KMS-11 (cell line): ENCODE measurements around the gene AHNAK2.
A peak's percentile ranks its signal among the peaks of the same experiment; 100 is the strongest.

Source experiments
- H2AFZ ChIP-seq: fragments of 200-600 bp; sonication (generic); 2 replicates; pipeline ENCODE4 v1.6.1; 2016; ENCODE audit warnings: antibody characterized with exemption, mixed run types, low read depth
- H3K27ac ChIP-seq: fragments of 200-600 bp; sonication (generic); 2 replicates; pipeline ENCODE4 v1.6.1; 2016; ENCODE audit warnings: mild to moderate bottlenecking, mixed run types
- H3K27me3 ChIP-seq: fragments of 200-600 bp; sonication (generic); 2 replicates; pipeline ENCODE4 v1.6.1; 2017; ENCODE audit warnings: mild to moderate bottlenecking, low read depth, mixed run types, moderate library complexity; ENCODE audit not compliant: insufficient read depth
- H3K36me3 ChIP-seq: fragments of 200-600 bp; sonication (generic); 2 replicates; pipeline ENCODE4 v1.6.1; 2017; ENCODE audit warnings: mild to moderate bottlenecking, mixed run types; ENCODE audit not compliant: insufficient read depth
- H3K4me1 ChIP-seq: fragments of 200-600 bp; sonication (generic); 2 replicates; pipeline ENCODE4 v1.6.1; 2016; ENCODE audit warnings: mild to moderate bottlenecking, low read depth, mixed run types; ENCODE audit not compliant: poor library complexity, severe bottlenecking
- H3K4me2 ChIP-seq: fragments of 200-600 bp; sonication (generic); 2 replicates; pipeline ENCODE4 v1.7.0; 2016; ENCODE audit warnings: mild to moderate bottlenecking, mixed run types
- H3K4me3 ChIP-seq: fragments of 200-600 bp; sonication (generic); IDR thresholded peaks from 2 replicates; pipeline ENCODE4 v1.6.1; 2017; ENCODE audit warnings: low read depth, low read length, mixed read lengths; ENCODE audit not compliant: insufficient read depth
- H3K79me2 ChIP-seq: fragments of 200-600 bp; sonication (generic); 2 replicates; pipeline ENCODE4 v1.6.1; 2016; ENCODE audit warnings: low read depth, mixed run types; ENCODE audit not compliant: insufficient read depth
- H3K9ac ChIP-seq: fragments of 200-600 bp; sonication (generic); 2 replicates; pipeline ENCODE4 v1.6.1; 2016; ENCODE audit warnings: mild to moderate bottlenecking, mixed run types
- H4K20me1 ChIP-seq: fragments of 200-600 bp; sonication (generic); 2 replicates; pipeline ENCODE4 v1.6.1; 2016; ENCODE audit warnings: mild to moderate bottlenecking, mixed run types; ENCODE audit not compliant: insufficient read depth
- CTCF ChIP-seq: fragments of 200-600 bp; sonication (generic); conservative IDR thresholded peaks from 2 replicates; pipeline ENCODE4 v1.6.1; 2017; ENCODE audit warnings: low read depth, mild to moderate bottlenecking, antibody characterized with exemption, low read length, moderate library complexity, mixed read lengths

Gene AHNAK2

DNA sequence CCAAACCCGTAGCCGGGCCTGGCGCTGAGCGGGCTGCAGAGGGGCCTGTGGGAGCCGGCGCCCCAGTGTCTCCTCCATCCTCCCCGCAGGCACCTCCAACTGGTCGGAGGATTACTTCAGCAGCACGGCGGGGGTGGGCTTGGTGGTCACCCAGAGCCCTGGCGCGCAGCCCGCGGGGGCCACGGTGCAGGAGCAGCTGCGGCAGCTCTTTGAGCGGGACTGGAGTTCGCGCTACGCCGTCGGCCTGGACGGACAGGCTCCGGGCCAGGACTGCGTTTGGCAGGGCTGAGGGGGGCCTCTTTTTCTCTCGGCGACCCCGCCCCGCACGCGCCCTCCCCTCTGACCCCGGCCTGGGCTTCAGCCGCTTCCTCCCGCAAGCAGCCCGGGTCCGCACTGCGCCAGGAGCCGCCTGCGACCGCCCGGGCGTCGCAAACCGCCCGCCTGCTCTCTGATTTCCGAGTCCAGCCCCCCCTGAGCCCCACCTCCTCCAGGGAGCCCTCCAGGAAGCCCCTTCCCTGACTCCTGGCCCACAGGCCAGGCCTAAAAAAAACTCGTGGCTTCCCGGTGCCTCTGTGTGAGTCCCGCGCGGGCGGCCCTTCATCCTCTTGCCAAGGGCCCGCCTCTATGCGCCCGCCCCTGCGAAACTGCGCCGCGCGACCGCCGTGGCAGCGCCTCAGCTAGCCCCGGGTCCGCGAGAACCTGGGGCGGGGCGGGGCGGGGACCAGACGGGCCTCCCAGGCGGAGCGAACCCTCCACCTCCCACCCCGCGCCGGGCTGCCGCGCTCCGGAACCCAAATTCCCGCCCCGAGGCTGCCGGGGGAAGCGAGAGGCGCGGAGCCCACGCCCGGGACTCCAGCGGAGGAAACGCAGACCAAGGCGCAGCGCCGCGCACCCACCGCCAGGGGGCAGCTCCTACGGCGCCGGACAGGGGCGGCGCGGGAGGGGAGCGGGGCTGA lies 45.2 kb downstream of the AHNAK2 start:
- no peaks in the 10 kb centered on the region for H3K79me2 ChIP-seq
- no peak overlapping the region for H3K9ac ChIP-seq
- H3K4me2 ChIP-seq: 0 out of 2 replicates have a peak overlapping the region, but pooled peaks have one; percentile 33
- no peaks in the 10 kb centered on the region for H3K36me3 ChIP-seq
- peaks cover 5% of the 10 kb centered on the region for H3K4me1 ChIP-seq
- no peak overlapping the region for H3K27ac ChIP-seq
- no peak overlapping the region for H3K4me3 ChIP-seq
- no peak for TF ChIP-seq CTCF
- H3K27me3 ChIP-seq: peaks cover under 1% of the 10 kb centered on the region; the same call in 1 of the 2 replicates
- peak overlapping the region; percentile 18; the same call in 1 of the 2 replicates for H2AFZ ChIP-seq
- H4K20me1 ChIP-seq: no peaks in the 10 kb centered on the region

DNA sequence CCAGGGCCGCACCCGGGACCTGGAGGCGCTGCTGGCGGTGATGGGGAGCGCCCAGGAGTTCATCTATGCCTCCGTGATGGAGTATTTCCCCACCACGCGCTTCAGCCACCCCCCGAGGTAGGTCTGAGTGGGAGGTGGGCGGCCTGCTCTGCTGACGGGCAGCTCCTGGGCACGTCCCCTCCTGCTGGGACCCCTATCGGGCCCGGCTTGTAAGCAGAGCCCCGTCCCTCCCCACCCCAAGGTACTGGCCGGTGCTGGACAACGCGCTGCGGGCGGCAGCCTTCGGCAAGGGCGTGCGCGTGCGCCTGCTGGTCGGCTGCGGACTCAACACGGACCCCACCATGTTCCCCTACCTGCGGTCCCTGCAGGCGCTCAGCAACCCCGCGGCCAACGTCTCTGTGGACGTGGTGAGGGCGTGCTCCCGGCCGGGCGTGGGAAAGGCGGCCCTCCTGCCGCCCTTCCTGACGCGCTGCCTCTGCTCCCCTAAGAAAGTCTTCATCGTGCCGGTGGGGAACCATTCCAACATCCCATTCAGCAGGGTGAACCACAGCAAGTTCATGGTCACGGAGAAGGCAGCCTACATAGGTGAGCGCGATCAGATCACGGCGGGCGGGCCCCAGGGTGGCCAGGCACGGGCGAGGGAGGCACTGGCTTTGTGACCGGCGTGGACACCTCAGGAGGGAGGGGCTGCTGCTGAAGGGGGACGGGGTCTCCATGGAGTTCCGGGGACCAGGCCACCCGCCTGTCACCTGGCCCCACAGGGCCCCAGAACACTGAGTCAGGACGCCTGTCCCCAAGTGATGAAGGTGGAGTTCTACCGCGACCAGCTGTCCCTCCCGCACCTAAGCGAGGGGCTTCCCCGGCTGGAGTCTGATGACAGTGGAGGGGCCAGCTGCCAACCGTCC lies 46.2 kb downstream of the AHNAK2 start:
- TF ChIP-seq CTCF: no peak
- Histone ChIP-seq H3K79me2 (no peaks in the 10 kb centered on the region), H3K4me3 (no peak overlapping the region), H3K27ac (no peak overlapping the region), H3K27me3 (no peaks in the 10 kb centered on the region), H2AFZ (no peak overlapping the region), H3K9ac (no peak overlapping the region), H3K4me2 (no peak overlapping the region), H3K4me1 (peaks cover 5% of the 10 kb centered on the region), H3K36me3 (no peaks in the 10 kb centered on the region), H4K20me1 (no peaks in the 10 kb centered on the region)

DNA sequence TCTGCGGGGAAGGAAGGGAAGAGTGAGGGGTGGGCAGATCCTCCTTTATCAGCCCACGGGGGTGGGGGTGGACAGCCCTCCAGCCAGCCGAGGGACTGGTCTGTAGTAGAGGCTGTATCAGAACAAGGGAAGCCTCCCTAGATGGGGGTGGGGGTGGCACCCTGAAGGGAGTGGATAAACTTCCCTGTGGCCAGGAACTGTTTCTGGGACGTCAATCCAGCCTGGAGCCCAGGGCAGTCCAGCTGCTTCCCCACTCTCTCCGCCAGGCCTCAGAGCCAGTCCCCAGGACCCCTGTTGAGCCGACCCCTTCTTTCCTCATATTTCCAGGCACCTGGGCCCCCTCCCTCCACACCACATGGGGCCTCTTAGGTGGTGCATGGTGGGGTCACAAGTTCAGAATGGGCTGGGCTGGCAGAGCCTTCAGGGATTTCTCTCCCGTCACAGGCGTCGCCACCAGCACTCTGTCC lies 46.8 kb downstream of the AHNAK2 start:
- Histone ChIP-seq H3K36me3 (no peaks in the 10 kb centered on the region), H3K27ac (no peak overlapping the region), H3K27me3 (no peaks in the 10 kb centered on the region), H2AFZ (no peak overlapping the region), H3K4me3 (no peak overlapping the region), H3K4me2 (no peak overlapping the region), H3K4me1 (peaks cover 5% of the 10 kb centered on the region), H3K9ac (no peak overlapping the region), H3K79me2 (no peaks in the 10 kb centered on the region), H4K20me1 (no peaks in the 10 kb centered on the region)
- no peak for TF ChIP-seq CTCF

DNA sequence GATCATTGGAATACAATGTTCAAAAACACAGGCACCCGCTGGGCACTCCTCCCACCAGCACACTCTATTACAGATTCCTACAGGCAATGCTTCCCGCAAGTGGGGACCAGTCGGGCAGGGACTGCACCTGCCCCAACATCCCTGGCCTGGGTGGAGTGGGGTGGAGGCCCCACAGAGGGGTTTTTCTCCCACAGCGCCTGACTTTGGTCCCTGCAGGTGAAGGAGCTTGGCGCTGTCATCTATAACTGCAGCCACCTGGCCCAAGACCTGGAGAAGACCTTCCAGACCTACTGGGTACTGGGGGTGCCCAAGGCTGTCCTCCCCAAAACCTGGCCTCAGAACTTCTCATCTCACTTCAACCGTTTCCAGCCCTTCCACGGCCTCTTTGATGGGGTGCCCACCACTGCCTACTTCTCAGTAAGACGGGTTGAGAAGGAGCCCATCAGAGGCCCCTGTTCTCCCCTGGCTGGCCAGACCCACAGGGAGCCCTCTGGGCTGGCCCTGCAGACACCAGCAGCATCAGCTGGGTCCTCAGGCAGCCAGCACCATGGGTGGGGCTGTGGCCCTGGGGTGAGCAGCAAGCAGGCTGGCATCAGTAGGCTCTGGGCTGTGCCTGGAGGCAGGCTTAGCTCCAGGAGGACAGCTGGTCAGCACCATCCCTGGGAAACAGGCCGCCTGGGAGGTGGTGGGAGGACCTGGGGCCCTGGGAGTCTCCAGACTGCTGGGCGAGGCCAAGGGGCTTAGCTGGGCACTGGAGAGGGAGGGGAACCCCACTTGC lies 47.5 kb downstream of the AHNAK2 start:
- no peaks in the 10 kb centered on the region for H4K20me1 ChIP-seq
- H3K27me3 ChIP-seq: no peaks in the 10 kb centered on the region
- H3K9ac ChIP-seq: no peak overlapping the region
- H3K79me2 ChIP-seq: no peaks in the 10 kb centered on the region
- TF ChIP-seq CTCF: no peak
- H2AFZ ChIP-seq: no peak overlapping the region
- no peak overlapping the region for H3K4me2 ChIP-seq
- H3K4me3 ChIP-seq: no peak overlapping the region
- H3K4me1 ChIP-seq: peaks cover 11% of the 10 kb centered on the region
- H3K36me3 ChIP-seq: no peaks in the 10 kb centered on the region
- no peak overlapping the region for H3K27ac ChIP-seq
